ENCODE results near the gene AP3B2.

AP3B2 gene

GRCh38 chr15:82649226-82649999 is 60.3 kb downstream of the AP3B2 start:
- no peak overlapping the region for H3K27ac ChIP-seq
- no peak overlapping the region for H2AFZ ChIP-seq (ENCODE audit: low read depth)
- TF ChIP-seq CTCF (conservative IDR thresholded peaks at IDR 0.05; ENCODE audit: low read depth, low read length), result no peak
- no peaks in the 10 kb centered on the region for H3K4me1 ChIP-seq (ENCODE audit: low read depth, poor library complexity, severe bottlenecking)
- no peaks in the 10 kb centered on the region for H3K36me3 ChIP-seq (ENCODE audit: insufficient read depth)
- H4K20me1 ChIP-seq (ENCODE audit: insufficient read depth), result no peaks in the 10 kb centered on the region
- no peaks in the 10 kb centered on the region; the same call in 1 of the 2 replicates for H3K27me3 ChIP-seq (ENCODE audit: insufficient read depth, low read depth)
- H3K79me2 ChIP-seq (ENCODE audit: insufficient read depth, low read depth), result no peaks in the 10 kb centered on the region
- no peak overlapping the region for H3K4me2 ChIP-seq
- H3K9ac ChIP-seq, result no peak overlapping the region
- H3K4me3 ChIP-seq (IDR thresholded peaks at IDR 0.05; ENCODE audit: insufficient read depth, low read depth, low read length), result no peak overlapping the region

GRCh38 chr15:82648257-82649103 is 61.2 kb downstream of the AP3B2 start:
- no peak overlapping the region for H3K27ac ChIP-seq
- H3K4me2 ChIP-seq, result peak overlapping the region; percentile 68; the same call in 1 of the 2 replicates
- H4K20me1 ChIP-seq (ENCODE audit: insufficient read depth), result 0 out of 2 replicates have a peak, but pooled peaks cover 3% of the 10 kb centered on the region
- H2AFZ ChIP-seq (ENCODE audit: low read depth), result peak overlapping the region; percentile 83; the same call in 1 of the 2 replicates
- H3K79me2 ChIP-seq (ENCODE audit: insufficient read depth, low read depth), result no peaks in the 10 kb centered on the region
- no peaks in the 10 kb centered on the region for H3K36me3 ChIP-seq (ENCODE audit: insufficient read depth)
- TF ChIP-seq CTCF (conservative IDR thresholded peaks at IDR 0.05; ENCODE audit: low read depth, low read length), result no peak
- H3K27me3 ChIP-seq (ENCODE audit: insufficient read depth, low read depth), result no peaks in the 10 kb centered on the region; the same call in 1 of the 2 replicates
- no peak overlapping the region for H3K4me3 ChIP-seq (IDR thresholded peaks at IDR 0.05; ENCODE audit: insufficient read depth, low read depth, low read length)
- H3K4me1 ChIP-seq (ENCODE audit: low read depth, poor library complexity, severe bottlenecking), result no peaks in the 10 kb centered on the region
- H3K9ac ChIP-seq, result no peak overlapping the region

- H3K4me1 ChIP-seq (ENCODE audit: low read depth, poor library complexity, severe bottlenecking), result no peaks in the 10 kb centered on the region
- no peak overlapping the region for H3K4me3 ChIP-seq (IDR thresholded peaks at IDR 0.05; ENCODE audit: insufficient read depth, low read depth, low read length)
- H3K4me2 ChIP-seq, result peak overlapping the region; percentile 68; the same call in 1 of the 2 replicates
- H3K36me3 ChIP-seq (ENCODE audit: insufficient read depth), result no peaks in the 10 kb centered on the region
- no peaks in the 10 kb centered on the region; the same call in 1 of the 2 replicates for H3K27me3 ChIP-seq (ENCODE audit: insufficient read depth, low read depth)
- no peak for TF ChIP-seq CTCF (conservative IDR thresholded peaks at IDR 0.05; ENCODE audit: low read depth, low read length)
- H3K27ac ChIP-seq, result no peak overlapping the region
- H3K79me2 ChIP-seq (ENCODE audit: insufficient read depth, low read depth), result no peaks in the 10 kb centered on the region
- peak overlapping the region; percentile 83 for H2AFZ ChIP-seq (ENCODE audit: low read depth)
- peak overlapping the region; percentile 77 for H3K9ac ChIP-seq
- H4K20me1 ChIP-seq (ENCODE audit: insufficient read depth), result 0 out of 2 replicates have a peak, but pooled peaks cover 3% of the 10 kb centered on the region
Observed at GRCh38 chr15:82647835-82648256, 61.8 kb downstream of the AP3B2 start.

GRCh38 chr15:82647045-82647834 is 62.4 kb downstream of the AP3B2 start, which contains the start of gene CPEB1:
Gene CPEB1, minus strand, starts transcription at chr15:82647363. Its CDS starts 18,904 bp downstream, at chr15:82628459.
- 0 out of 2 replicates have a peak, but pooled peaks cover 3% of the 10 kb centered on the region for H4K20me1 ChIP-seq (ENCODE audit: insufficient read depth)
- H3K4me2 ChIP-seq, result peak within 1 kb of the TSS; percentile 68; the same call in 1 of the 2 replicates
- peak within 1 kb of the TSS; percentile 83 for H2AFZ ChIP-seq (ENCODE audit: low read depth)
- H3K4me3 ChIP-seq (IDR thresholded peaks at IDR 0.05; ENCODE audit: insufficient read depth, low read depth, low read length), result no peak within 1 kb of the TSS
- no peaks in the 10 kb centered on the region for H3K4me1 ChIP-seq (ENCODE audit: low read depth, poor library complexity, severe bottlenecking)
- TF ChIP-seq CTCF (conservative IDR thresholded peaks at IDR 0.05; ENCODE audit: low read depth, low read length), result no peak
- H3K27me3 ChIP-seq (ENCODE audit: insufficient read depth, low read depth), result no peaks in the 10 kb centered on the region; the same call in 1 of the 2 replicates
- H3K36me3 ChIP-seq (ENCODE audit: insufficient read depth), result no peaks in the 10 kb centered on the region
- H3K79me2 ChIP-seq (ENCODE audit: insufficient read depth, low read depth), result no peaks in the 10 kb centered on the region
- peak within 1 kb of the TSS; percentile 77 for H3K9ac ChIP-seq
- H3K27ac ChIP-seq, result no peak within 1 kb of the TSS

Measured in KMS-11 (cell line).